Osteocyte (in vitro differentiated cells): ENCODE data around the gene C1orf159. TPM values are rescaled to one million over a fixed set of nuclear protein-coding genes. Genes with fewer than 3 reads are reported as not detected.

Experiments used
- total RNA-seq: library from RNA; stranded (reverse); gene quantifications from 2 replicates; pipeline ENCODE4 v1.2.1, GENCODE V29; 2021

The C1orf159 gene
- total RNA-seq, 1 donor from 2014 or later, result 16.9 TPM

Other genes starting within 250 kb of the C1orf159 start
- 16.6 and 19.5 TPM in 2 replicates for gene SAMD11, start 192.2 kb downstream of the C1orf159 start, total RNA-seq
- gene NOC2L, start 156.8 kb downstream of the C1orf159 start, total RNA-seq, result 60.5 and 63.3 TPM in 2 replicates
- gene KLHL17, start 155.5 kb downstream of the C1orf159 start, total RNA-seq, result 26.6 and 31.7 TPM in 2 replicates
- 0.21 TPM in 2 replicates for gene PLEKHN1, start 149.6 kb downstream of the C1orf159 start, total RNA-seq
- gene PERM1, start 134.0 kb downstream of the C1orf159 start, total RNA-seq, result 0.13 TPM in 1 of 2 replicates, not detected in the other
- 75.0 and 79.2 TPM in 2 replicates for gene HES4, start 116.0 kb downstream of the C1orf159 start, total RNA-seq
- gene ISG15, start 102.6 kb downstream of the C1orf159 start, total RNA-seq, result 29.3 and 30.6 TPM in 2 replicates
- gene AGRN, start 96.0 kb downstream of the C1orf159 start, total RNA-seq, result 175 and 191 TPM in 2 replicates
- not detected in 2 replicates for gene RNF223, start 41.8 kb downstream of the C1orf159 start, total RNA-seq
- not detected in 2 replicates for gene TTLL10, start 57.8 kb upstream of the C1orf159 start, total RNA-seq
- not detected in 2 replicates for gene TNFRSF18, start 90.5 kb upstream of the C1orf159 start, total RNA-seq
- 0.19 TPM in 1 of 2 replicates, not detected in the other for gene TNFRSF4, start 98.1 kb upstream of the C1orf159 start, total RNA-seq
- gene SDF4, start 115.9 kb upstream of the C1orf159 start, total RNA-seq, result 196 and 200 TPM in 2 replicates
- 38.6 and 39.8 TPM in 2 replicates for gene B3GALT6, start 116.1 kb upstream of the C1orf159 start, total RNA-seq
- gene C1QTNF12, start 130.6 kb upstream of the C1orf159 start, total RNA-seq, result 3.6 and 3.8 TPM in 2 replicates
- 58.2 and 65.1 TPM in 2 replicates for gene UBE2J2, start 157.8 kb upstream of the C1orf159 start, total RNA-seq
- gene SCNN1D, start 164.3 kb upstream of the C1orf159 start, total RNA-seq, result 6.2 and 11.0 TPM in 2 replicates
- 62.7 and 73.8 TPM in 2 replicates for gene ACAP3, start 191.8 kb upstream of the C1orf159 start, total RNA-seq
- 21.5 and 22.1 TPM in 2 replicates for gene PUSL1, start 192.5 kb upstream of the C1orf159 start, total RNA-seq
- gene INTS11, start 208.6 kb upstream of the C1orf159 start, total RNA-seq, result 101 and 106 TPM in 2 replicates
- 23.5 and 24.7 TPM in 2 replicates for gene CPTP, start 208.7 kb upstream of the C1orf159 start, total RNA-seq
- gene TAS1R3, start 215.2 kb upstream of the C1orf159 start, total RNA-seq, result 0.57 and 0.97 TPM in 2 replicates
- gene DVL1, start 233.3 kb upstream of the C1orf159 start, total RNA-seq, result 92.9 and 95.7 TPM in 2 replicates
- gene MXRA8, start 242.5 kb upstream of the C1orf159 start, total RNA-seq, result 440 and 449 TPM in 2 replicates